RWPE2 (cell line): ENCODE results near the gene TBC1D24.

ENCODE experiments used
- ATAC-seq: fragments of 200-7000 bp; cut with Tn5 transposase; 3 replicates; pipeline ENCODE4 v1.9.1; 2021; ENCODE audit warnings: low read depth
- DNase-seq: peaks from one replicate; pipeline ENCODE4 v3.0.0-alpha.2; 2020; ENCODE audit warnings: low spot score
- H3K27ac ChIP-seq: fragments of 450-650 bp; 2 replicates; pipeline ENCODE4 v1.5.1; 2017; ENCODE audit warnings: mild to moderate bottlenecking; ENCODE audit not compliant: poor library complexity, severe bottlenecking
- H3K27me3 ChIP-seq: fragments of 250-450 bp; sonication (Bioruptor Pico); 2 replicates; pipeline ENCODE4 v1.5.1; 2021; ENCODE audit warnings: mild to moderate bottlenecking, moderate library complexity; ENCODE audit not compliant: insufficient read depth, poor library complexity, severe bottlenecking
- H3K36me3 ChIP-seq: fragments of 250-450 bp; sonication (Bioruptor Pico); 2 replicates; pipeline ENCODE4 v1.5.1; 2020; ENCODE audit warnings: low read depth, mild to moderate bottlenecking, moderate library complexity
- H3K4me1 ChIP-seq: fragments of 250-450 bp; sonication (Bioruptor Pico); 2 replicates; pipeline ENCODE4 v1.5.1; 2021; ENCODE audit warnings: mild to moderate bottlenecking, moderate library complexity; ENCODE audit not compliant: insufficient read depth, poor library complexity, severe bottlenecking
- H3K4me3 ChIP-seq: fragments of 250-450 bp; sonication (Bioruptor Pico); 2 replicates; pipeline ENCODE4 v1.5.1; 2021; ENCODE audit warnings: mild to moderate bottlenecking, moderate library complexity; ENCODE audit not compliant: severe bottlenecking
- H3K9me3 ChIP-seq: fragments of 250-450 bp; sonication (Bioruptor Pico); 2 replicates; pipeline ENCODE4 v1.5.1; 2021; ENCODE audit warnings: mild to moderate bottlenecking, moderate library complexity; ENCODE audit not compliant: severe bottlenecking
- TF ChIP-seq, protein P1 (sequence below): fragments of 450-650 bp; IDR thresholded peaks from one replicate; pipeline ENCODE4 v1.5.1; 2017; ENCODE audit warnings: mild to moderate bottlenecking, moderate library complexity; ENCODE audit not compliant: poor library complexity, severe bottlenecking

Gene TBC1D24

DNA sequence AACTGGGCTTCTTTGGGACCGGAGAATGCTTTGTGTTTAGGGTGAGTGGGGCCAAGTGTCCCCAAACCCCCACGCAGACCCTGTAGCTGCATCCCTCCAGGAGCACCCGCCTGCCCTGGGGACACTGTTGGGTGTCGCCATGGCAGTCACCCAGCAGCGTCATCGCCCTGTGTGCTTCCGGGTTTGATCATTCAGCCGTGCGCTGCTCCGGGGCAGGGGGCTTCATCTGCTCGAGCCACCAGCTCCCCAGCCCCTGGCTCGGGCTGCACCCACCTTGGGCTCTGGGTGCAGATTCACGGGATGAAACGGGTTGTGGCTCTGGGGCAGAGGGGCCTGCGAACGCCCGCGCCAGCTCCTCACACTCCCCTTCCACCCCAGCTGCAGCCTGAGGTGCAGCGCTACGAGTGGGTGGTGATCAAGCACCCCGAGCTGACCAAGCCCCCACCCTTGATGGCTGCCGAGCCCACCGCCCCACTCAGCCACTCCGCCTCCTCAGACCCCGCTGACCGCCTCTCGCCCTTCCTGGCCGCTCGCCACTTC lies 25.0 kb downstream of the TBC1D24 start:
- no peaks in the 10 kb centered on the region for H3K4me1 ChIP-seq

DNA sequence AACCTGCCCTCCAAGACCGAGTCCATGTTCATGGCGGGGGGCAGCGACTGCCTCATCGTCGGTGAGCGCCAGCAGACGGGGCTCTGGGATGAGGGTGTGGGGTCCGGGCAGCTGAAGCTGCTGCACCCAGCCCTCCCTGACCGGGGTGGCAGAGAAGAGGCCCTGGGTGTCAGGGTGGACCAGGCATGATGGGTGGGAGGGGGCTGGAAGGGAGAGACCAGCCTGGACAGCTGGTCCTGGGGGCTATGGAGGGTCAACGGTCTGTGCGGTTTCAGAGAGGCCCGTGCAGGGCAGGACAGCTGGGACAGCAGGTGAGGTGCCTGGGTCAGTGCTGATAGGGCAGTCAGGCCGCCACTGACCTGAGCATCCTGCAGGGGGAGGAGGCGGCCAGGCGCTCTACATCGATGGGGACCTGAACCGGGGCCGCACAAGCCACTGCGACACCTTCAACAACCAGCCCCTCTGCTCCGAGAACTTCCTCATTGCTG lies 25.5 kb downstream of the TBC1D24 start:
- DNase-seq, result peak; percentile 65
- no peak overlapping the region for H3K4me3 ChIP-seq
- TF ChIP-seq, protein P1, sequence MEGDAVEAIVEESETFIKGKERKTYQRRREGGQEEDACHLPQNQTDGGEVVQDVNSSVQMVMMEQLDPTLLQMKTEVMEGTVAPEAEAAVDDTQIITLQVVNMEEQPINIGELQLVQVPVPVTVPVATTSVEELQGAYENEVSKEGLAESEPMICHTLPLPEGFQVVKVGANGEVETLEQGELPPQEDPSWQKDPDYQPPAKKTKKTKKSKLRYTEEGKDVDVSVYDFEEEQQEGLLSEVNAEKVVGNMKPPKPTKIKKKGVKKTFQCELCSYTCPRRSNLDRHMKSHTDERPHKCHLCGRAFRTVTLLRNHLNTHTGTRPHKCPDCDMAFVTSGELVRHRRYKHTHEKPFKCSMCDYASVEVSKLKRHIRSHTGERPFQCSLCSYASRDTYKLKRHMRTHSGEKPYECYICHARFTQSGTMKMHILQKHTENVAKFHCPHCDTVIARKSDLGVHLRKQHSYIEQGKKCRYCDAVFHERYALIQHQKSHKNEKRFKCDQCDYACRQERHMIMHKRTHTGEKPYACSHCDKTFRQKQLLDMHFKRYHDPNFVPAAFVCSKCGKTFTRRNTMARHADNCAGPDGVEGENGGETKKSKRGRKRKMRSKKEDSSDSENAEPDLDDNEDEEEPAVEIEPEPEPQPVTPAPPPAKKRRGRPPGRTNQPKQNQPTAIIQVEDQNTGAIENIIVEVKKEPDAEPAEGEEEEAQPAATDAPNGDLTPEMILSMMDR, result no peak
- H3K4me1 ChIP-seq, result no peaks in the 10 kb centered on the region
- H3K36me3 ChIP-seq, result 0 out of 2 replicates have a peak, but pooled peaks cover 9% of the 10 kb centered on the region
- no peak overlapping the region for H3K27ac ChIP-seq
- no peaks in the 10 kb centered on the region for H3K9me3 ChIP-seq
- no peaks in the 10 kb centered on the region for H3K27me3 ChIP-seq
- ATAC-seq, result no peak

More for the DNA sequence above, 25.0 kb downstream of the TBC1D24 start:
- H3K9me3 ChIP-seq, result no peaks in the 10 kb centered on the region
- H3K4me3 ChIP-seq, result no peak overlapping the region
- H3K27me3 ChIP-seq, result no peaks in the 10 kb centered on the region
- TF ChIP-seq, protein P1, result no peak
- ATAC-seq (no peak), DNase-seq (no peak)
- 0 out of 2 replicates have a peak, but pooled peaks cover 9% of the 10 kb centered on the region for H3K36me3 ChIP-seq
- no peak overlapping the region for H3K27ac ChIP-seq

- no peaks in the 10 kb centered on the region for H3K4me1 ChIP-seq
- H3K36me3 ChIP-seq, result 0 out of 2 replicates have a peak, but pooled peaks cover 9% of the 10 kb centered on the region
- DNase-seq, result peak; percentile 45
- ATAC-seq, result peak; percentile 79
- no peaks in the 10 kb centered on the region for H3K27me3 ChIP-seq
- no peaks in the 10 kb centered on the region for H3K9me3 ChIP-seq
- H3K27ac ChIP-seq, result no peak overlapping the region
- TF ChIP-seq, protein P1, result peak; percentile 83
- H3K4me3 ChIP-seq, result no peak overlapping the region
Observed at GRCh38 chr16:2500918-2501750, 26.2 kb downstream of the TBC1D24 start.

DNA sequence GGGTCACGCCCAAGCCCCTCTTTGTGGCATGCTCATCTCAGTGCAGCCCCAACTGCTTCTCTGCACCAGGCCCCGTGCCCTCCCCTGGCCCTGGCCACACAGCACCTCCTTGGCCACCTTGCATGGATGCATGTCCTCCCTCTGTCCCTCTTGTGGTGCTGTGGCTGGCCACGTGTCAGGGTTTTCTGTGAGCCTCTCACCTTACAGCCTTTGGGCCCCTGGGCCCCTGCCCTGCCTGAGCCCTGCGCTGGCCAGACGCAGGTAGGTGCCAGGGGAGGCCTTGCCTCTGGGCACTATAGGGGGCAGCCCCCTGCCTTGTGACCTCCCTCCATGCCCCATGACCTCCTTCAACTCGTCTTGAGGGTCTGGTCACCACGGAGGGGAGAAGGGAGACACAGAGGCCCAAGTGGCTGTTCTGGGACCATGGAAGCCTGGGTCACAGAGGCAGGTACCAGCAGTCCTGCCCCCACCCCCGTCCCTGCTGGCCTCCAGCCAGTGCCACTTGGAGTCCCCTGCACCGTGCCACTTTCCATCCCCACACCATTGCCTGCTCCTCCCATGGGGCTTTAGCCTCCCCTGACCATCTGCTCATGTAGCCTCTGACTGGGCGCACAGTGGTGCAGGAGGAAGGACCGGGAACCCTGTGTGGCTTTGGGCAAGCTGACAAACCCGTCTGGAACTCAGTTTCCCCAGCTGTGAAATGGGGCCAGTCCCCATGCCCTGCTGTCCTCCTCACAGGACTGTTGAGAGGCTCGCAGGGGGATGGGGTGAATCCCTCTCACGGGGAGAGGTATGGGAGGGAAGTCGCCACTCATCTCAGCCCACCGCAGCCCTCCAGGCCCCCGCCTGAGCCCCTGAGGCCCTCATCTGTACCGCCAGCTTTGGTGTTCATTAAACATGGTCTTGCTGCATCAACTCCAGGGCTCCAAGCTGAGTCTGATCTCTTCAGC lies 27.3 kb downstream of the TBC1D24 start:
- TF ChIP-seq, protein P1, result no peak
- Histone ChIP-seq H3K4me3 (no peak overlapping the region), H3K27ac (no peak overlapping the region), H3K36me3 (0 out of 2 replicates have a peak, but pooled peaks cover 4% of the 10 kb centered on the region), H3K27me3 (no peaks in the 10 kb centered on the region), H3K9me3 (no peaks in the 10 kb centered on the region), H3K4me1 (no peaks in the 10 kb centered on the region)
- ATAC-seq, result no peak
- peak; percentile 47 for DNase-seq
